ELR (cell line): ENCODE results near the gene NEMP1.
"Not testable (repeated sequence)": the region's sequence is repeated elsewhere in the genome, so short reads cannot be mapped to it uniquely, and the experiment has no call there.

Experiments used
- DNase-seq: peaks from one replicate; pipeline ENCODE4 v3.0.0-alpha.2; 2015; ENCODE audit warnings: low read depth

NEMP1 gene, protein sequence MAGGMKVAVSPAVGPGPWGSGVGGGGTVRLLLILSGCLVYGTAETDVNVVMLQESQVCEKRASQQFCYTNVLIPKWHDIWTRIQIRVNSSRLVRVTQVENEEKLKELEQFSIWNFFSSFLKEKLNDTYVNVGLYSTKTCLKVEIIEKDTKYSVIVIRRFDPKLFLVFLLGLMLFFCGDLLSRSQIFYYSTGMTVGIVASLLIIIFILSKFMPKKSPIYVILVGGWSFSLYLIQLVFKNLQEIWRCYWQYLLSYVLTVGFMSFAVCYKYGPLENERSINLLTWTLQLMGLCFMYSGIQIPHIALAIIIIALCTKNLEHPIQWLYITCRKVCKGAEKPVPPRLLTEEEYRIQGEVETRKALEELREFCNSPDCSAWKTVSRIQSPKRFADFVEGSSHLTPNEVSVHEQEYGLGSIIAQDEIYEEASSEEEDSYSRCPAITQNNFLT

DNA sequence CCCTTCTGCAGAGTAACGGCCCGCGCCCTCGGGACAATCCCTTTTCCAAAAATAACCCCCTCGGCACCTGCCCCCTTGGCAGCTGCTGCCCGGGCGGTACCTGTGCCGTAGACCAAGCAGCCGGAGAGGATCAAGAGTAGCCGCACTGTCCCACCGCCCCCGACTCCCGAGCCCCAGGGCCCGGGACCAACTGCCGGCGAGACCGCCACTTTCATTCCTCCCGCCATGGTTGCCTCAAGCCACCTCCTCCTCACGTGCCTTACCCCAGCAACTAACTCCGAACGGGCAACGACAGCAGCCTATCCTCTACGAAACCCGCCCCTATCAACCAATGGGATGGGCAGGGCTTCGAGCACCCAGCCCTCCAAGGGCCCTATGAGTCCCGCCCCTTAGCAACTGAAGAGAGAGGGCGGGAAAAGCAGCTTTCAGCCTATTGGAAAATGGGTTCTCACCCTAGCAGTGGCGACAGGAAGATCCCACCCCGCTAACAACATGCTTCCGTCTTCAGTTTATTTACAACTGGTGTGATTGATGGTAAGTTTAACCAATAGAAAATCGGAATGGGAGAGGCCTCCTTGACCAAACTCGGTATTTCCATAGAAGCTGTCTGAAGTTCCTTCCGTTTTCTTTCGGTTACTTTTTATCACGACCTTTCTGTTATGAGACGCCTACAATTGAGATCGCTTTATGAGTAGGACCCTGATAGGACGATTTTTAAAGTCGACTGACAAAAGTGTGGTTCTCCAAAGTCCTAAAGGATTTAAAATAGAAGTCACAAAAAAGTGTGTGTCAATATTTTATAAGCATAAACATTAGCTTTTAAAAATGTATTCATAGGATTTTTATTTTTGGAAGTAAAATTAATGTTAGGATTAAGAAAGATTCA, at the start of gene NEMP1:
NEMP1 (minus strand) TSS at position 273 of the 886 bp plus-strand sequence; CDS start at position 227, 46 bp downstream.
- DNase-seq, result peak; percentile 100

DNA sequence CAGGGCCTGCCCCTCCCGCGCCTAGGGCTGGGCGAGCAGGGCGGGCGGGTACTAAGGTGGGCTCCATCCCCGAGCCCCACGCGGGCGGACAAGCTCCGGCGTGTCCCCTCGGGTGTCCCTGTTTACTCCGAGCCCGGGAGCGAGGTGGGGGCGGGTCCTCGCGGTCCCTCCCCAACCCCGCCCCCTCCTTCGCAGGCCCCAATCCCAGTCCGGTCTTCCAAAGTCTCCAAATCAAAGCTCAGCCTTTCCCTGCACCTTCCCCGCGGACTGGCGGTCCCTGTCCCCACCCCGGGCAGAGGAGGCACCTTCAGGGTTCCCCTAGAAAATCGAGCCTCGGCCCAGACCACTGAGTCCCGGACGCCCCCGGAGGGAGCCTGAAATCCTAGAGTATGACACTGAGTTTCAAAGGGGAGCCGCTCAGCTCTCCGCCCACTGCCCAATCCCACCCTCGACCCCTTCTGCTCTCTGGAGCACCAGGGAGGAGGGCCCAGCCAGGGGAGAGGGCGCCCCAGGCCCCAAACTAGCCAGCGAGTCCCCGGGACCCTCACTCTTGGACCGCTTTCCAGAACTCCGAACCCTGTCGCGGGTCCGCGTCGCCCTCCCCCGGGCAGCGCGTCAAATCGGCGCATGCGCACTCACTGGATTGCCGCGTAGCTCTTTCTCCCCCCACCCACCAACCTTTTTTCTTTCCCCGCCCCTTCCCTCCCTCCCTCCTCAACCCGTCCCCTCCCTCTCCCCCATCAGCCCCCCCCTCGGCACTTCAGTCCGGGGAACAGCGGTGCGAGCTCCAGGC, 49.3 kb upstream of the NEMP1 start, which contains the start of gene LRP1:
LRP1 (plus strand) TSS at position 758 of the 793 bp plus-strand sequence. CDS start 482 bp downstream, outside the sequence.
- peak; percentile 84 for DNase-seq

DNA sequence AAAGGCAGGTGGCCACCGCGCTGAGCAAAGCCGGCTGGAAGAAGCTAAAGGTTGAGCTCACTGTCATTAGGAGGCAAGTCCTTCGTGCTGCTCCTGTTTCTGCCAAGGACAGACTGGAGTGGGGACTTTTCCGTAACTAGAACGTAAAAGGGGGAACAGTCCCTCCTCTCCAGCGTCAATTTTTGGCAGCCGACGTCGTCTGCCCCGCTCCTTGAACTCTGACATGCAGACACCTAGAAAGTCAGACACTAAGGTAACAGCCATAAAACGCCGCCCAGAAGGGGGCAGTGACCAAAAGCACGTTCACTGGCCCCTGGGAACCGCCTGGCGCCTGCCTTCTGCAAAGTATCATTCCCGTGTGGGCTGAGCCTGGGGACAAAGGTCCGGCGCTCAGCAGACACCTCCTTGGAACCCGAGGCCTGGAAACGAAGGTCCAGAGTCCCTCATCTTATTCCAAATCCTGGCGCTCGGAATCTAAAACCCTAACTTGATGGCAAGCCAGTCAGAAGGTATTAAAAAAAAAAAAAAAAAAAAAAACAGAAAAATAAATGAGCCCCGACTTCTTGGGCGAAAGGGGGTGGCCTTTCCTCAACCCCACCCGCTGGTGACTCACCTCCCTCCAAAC, 48.6 kb upstream of the NEMP1 start:
- peak; percentile 68 for DNase-seq

DNA sequence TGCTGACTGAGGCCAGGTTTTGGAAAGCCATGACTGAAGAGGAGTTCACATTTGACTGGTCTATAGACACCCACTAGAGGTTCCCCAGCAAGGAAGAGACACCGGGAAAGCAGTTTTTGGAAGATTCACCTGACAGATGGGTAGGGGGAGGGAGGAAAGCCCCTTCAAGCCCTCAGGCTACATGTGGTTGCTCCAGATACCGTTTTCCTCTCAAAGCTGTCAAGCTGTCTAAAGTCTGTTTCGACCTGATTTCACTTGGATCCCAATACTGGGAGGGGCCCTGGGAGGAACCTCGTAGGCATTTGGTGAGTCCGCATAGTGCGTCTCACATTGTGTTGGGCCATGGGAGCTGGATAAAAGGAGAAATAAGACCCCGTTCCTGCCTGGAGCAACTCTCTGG, 48.0 kb upstream of the NEMP1 start:
- no peak for DNase-seq

DNA sequence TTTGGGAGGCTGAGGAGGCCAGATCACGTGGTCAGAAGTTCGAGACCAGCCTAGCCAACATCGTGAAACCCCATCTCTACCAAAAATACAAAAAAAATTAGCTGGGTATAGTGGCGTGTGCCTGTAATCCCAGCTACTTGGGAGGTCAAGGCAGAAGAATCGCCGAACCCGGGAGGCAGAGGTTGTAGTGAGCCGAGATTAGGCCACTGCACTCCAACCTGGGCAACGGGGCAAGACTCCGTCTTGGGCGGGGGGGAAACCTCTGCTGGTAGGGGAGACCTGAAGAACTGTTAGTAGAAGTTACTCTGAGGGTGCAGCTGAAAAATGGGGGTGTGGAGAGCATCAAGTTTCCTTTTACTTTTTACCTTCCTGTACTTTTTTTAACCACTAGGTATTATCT, 47.5 kb upstream of the NEMP1 start:
- DNase-seq, result no peak

DNA sequence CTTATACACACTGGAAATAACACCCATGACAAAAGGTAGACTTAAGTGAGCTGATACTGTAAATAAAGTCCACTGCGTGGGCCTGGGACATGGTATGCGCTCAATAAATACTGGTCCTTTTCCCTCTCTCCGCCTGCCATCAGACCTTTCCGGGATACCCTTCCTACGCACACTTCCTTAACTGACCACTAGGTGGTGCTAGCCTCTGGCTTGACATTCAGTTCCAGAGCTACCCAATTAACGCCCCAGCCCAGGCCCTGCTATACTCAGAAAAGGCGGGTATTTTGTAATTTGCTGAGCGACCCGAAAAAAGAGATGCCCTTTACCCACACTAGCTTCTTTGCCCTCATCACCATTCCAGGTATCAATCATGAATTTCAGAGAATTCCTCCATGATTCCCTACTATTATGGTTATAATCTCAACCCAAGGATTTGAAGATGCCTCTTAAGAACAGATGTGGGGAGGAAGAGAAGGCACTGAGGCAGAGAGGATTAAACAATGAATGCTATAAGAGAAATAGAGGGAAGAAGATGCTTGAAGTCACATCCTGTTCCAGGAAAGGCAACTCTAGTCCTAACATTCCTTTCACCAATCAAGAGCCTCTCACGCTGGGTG, 45.8 kb upstream of the NEMP1 start:
- peak; percentile 83 for DNase-seq

DNA sequence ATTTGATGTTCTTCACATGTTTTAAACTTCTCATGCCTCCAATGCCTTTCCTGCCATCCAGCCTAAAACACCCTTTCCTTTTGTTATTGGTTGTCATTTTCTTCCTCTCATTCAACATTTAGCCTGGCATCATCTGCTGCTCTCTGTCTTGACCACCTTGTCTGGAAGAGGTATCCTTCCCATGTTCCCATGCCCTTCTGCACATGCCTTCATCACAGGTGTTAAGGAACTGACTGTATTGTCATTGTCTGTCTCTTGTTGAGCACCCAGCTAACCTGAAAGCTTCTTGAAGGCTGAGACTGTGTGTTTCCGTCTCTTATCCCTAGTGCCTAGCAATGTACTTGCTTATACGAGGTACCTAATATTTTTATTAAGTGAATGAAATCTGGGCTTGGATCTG, 45.2 kb upstream of the NEMP1 start:
- no peak for DNase-seq

DNA sequence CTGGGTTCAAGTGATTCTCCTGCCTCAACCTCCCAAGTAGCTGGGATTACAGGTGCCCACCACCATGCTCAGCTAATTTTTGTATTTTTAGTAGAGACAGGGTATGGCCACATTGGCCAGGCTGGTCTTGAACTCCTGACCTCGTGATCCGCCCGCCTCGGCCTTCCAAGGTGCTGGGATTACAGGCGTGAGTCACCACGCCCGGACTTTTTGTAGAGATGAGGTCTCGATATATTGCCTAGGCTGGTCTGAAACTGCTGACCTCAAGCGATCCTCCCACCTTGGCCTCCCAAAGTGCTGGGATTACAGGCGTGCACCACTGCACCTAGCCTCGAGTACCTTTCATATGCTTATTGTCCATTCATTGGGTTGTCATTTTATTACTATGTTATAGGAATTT, 42.1 kb upstream of the NEMP1 start:
- not testable (repeated sequence) for DNase-seq

DNA sequence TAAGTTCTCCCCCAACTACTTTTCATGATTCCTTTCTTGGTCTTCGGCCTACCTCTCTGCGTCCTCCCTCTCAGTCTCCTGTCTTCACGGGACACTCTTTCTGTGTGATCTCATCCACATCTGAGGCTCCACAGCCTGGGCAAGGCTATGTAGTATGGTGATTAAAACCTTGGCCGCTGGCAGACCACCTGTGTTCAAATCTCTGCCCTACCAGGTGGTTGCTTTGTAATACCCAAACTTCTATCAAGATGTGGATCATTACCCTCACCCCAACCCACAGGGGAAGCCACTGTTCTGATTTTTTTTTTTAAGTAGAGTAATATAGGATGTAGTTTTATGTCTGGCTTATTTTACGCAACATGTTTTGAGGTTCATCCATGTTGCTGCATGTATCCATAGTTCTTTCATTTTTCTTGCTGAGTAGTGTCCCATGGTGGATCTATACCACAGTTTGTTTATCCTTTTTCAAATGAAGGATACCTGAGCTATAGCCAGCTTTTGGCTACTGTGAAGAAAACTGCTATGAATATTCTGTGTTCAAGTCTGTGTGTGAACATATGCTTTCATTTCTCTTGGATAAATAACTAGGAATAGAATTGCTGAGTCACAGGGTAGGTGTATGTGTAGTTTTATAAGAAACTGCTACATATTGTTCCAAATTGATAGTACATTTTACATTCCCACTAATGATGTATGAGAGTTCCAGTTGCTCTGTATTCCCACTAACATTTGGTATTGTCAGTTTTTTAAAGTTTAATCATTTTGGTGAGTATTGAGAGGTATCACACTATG, 40.9 kb upstream of the NEMP1 start:
- no peak for DNase-seq

DNA sequence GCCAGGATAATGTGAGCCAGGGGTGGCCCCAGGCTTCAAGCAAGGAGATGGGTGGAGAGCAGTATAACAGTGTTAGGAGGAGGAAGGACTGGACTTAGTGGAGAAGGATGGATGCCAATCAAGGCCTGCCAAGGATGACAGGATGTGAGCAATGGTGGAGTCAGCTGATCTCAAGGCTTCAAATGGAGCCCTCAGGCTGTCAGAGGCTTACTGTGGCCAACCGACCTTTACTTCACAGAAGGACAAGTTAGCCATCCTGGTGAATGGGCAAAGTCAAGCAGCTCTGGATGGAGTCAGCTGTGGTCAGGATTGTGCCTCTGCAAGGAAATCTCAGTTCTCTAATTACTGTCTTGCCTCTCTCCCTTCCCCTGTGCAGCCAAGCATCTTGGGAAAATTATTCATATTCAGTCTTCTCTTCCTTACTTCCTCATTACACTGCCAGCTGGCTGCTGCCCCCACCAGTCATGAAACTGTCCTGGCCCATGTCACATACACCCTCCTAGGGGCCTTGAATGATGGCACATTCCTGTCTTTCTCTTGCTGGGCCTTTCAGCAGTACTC, 40.2 kb upstream of the NEMP1 start:
- peak; percentile 77 for DNase-seq

DNA sequence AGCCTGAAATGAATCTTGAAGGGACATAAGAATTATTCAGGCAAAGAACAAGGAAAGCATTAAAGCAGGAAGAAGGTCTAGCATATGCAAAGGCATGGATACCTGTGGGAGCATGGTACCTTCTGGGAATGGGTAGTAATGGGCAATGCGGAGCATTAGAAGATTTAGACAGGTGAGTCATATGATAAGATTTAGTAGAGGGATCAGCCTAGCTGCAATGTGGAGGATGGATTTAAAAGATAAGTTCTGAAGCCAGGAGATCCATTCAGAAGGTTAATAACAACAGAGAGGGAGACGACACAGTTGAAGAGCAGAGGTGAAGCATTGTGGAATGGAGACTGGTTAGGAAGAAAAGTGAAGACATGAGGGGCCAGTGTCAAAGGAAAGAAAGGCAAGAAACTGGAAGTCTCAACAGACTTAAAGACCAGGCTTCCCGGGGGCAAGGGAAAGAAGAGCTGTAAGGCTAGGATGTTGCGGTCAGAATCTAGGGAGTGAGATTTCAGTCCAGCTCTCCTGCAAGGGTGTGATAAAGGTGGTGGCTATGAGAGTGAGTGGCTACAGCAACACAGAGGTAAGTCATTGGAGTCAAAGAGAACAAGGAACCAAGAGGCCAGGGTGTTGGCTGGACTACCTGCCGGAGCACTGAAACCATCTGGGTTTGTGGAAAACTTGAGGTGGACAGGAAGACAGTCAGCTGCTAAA, 38.1 kb upstream of the NEMP1 start:
- no peak for DNase-seq

DNA sequence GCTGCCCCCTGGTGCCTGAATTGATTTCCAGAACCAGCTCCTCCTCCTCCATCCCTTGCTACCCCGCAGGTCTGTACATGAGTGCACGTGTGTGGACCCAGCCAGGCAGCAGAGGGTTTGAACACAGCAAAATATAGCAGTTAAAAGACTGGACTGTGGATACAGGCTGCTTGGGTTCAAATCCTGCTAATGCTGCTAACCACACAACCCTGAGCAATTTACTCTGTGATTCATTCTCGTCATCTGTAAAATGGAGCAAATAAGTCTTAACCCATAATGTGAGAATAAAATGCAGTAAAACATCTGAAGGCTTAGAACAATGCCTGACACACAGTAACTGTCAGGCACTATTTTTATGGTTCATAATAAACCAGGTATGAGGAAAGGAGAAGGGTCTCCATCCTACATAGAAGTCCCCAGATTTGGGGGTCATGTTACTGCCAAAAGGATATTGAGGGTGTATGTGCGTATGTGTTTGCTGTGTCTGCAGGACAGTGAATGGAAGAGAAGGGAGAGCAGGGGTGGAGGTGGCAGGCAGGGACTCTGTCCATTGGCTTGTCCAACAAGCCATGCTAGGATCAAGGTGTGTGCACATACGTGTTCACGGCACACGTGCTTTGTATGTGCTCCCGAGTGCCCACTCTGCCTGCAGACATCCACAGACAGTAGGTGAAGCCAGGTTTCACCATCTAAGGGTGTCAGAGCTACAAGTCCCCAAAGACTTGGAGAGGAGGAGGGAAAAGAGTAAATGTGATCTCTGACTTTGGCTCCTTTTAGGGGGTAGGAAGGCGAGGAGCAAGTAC, 34.1 kb upstream of the NEMP1 start:
- no peak for DNase-seq

DNA sequence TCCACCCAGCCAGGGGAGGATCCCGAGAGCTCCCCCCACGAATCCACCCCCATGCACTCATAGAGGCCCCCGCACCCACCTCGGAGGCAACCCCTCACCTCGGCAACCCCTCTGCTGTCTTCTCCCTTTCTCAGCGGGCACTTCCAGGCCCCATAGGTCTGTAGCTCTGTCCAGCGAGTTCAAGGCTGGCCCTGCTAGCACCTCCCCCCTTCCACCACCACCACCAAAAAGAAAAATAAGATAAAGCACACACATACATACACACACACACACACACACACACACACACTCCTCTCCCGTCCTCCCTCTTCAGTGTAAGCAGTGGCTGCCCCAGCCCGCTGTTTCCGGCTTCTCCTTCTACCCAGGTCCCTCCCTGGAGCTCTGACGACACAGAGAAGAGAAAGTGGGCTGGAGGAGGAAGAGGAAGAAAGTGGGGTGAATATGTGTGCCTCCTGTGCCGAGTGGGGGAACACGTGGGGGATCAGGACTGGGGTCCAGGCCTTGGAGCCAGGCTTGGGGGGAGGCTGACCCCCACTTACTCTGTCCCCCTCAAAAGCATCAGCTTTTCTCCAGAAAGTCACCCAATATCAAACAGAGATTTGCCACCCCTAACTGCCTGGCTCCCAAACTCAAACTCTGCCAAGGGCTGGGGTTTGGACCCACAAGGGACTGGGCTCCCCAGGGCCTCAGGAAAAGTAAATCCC, 32.6 kb upstream of the NEMP1 start, which contains the start of gene STAT6:
STAT6 (minus strand) TSS at position 332 of the 704 bp plus-strand sequence. CDS start 3,084 bp downstream, outside the sequence.
- peak; percentile 89 for DNase-seq

DNA sequence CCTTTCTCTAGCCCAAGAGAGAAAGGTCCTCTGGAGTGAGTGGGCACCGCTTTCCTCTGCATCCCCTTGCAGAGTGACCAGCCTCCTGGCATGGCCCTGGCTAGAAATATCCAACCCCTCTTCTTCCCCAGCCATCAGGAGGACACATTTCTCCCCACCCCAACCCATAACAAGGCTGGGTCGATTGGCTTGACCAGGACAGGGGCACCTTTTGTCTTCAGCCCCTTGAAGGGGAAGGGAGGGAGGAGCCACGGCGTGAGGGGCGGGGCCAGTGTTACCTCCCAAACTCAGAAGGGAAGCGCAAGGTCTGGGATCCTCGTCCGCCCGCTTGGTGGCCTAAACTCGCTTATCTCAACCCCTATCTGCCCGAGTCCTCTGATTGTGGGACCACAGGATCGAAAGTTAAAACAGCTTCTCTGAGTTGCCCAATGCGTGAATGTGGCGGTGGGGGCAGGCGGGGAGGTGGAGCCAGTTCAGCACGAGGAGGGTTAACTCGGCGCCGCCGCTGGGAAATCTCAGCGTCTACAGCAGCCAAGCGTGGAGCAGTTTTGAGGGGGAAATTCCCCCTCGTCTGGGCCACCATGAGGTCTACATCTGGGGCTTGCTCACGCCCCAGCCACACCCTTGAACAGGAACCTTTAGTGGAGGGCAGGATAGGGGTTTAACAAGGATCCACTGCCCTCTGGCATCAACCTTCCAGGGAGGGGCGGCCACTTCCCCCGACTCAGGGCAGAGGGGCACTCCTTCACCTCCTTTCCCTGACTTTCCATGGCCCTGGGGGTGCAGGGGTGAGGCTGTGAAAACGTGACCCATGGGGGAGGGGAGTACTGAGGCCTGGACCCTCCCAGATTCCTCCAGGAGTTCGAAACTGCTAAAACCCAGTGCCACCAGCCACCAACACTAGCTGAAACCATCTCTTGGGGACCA, 31.8 kb upstream of the NEMP1 start:
- peak; percentile 71 for DNase-seq

DNA sequence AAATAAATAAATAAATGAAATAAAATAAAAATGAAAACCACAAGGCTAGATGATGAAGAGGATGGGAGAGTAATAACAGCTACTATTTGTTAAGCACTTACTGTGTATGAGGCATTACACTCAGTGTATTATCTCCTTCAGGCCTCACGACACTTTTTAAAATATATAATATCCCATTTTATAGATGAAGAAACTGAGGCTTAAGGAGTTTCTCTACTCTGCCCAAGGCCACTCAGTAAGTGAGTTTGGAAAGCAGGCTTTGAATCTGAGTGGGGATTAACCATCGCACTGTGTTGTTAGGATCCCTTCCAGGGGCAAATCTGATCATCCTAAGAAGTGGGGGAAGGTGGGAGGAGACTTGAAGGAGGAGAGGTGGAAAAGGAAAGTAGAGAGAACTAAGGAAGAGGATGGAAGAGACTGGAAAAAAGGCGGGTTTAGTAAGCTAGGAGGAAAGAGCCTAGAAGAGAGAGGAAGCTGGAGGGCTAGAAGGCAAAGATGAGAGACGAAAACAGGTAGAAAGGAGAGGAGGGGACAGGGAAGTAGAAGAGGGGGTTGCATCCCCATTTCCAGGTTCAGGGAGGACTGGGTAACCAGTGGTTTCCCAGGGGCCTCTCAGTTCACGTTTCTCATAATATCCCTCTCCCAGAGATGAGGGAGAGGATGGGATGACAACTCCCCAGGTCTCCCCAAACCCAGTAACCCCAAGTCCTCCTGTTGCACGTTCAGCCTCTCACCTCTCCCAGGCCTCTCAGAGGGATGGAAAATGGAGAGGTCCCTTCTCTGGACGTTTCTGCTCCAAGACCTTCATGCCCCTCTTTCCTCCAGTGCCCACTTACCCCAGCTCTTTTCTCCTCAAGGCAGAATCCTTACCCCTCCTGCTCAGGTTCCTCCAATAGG, 30.9 kb upstream of the NEMP1 start:
- no peak for DNase-seq
